Amygdala (tissue), 56 donors: ENCODE measurements around the gene CACNA2D4.
A peak's percentile ranks its signal among the peaks of the same experiment; 100 is the strongest.

ENCODE experiments used
- DNase-seq, 56 donors: peaks; one replicate each; lab custom pipeline; 2025; lab: John Stamatoyannopoulos, UW

The CACNA2D4 gene

DNA sequence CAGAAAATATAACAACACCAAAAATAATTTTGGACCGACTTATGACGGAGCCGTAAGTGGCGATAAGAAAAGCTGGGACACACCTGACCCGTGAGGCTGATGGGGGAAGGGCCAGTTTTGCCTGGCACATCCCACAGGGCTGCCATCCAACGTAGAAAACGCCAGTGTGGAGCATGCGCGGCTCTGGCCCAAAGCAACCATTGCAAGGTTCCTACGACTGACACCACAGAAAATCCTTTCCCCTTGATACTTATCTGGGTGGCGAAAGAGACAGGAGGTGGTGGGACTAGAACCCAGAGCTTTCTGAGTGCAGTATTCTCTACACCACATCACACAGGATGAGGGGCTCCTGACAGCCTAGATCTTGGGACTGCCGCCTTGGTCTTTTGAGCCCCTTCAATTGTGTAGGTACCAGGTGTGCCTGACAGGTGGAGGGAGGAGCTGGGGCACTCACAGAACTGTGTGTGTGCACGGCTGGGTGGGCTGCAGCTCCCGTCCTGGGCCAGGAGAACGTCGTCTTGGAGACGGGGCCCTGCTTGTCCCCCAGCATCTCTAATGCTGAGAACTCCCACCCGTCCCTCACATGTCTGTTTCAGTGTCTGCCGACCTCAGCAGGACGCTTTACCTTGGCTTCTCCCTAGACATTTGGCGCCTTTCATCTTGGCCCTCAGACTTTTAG lies 17.4 kb upstream of the CACNA2D4 start:
- peak in 20 of 56 donors; percentile 23 to 69 (median 49) for DNase-seq

DNA sequence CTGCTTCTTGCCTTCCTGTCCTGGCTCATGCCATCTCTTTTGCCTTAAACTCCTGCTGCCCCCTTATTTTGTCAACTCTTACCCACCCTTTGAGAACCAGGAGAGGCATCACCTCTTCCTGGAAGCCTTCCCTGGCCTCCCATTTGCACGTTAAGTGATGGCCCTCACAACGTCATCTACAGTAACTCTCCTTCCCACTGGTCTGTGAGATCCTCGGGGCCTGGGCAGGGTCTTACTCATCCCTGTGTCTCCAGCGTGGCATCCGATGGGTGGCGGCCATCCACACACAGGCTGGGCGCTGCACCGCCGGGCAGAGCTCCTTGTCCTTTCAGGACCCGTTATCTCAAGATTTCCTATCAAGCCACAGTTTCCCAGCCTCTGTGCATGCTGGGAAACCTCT lies 16.8 kb upstream of the CACNA2D4 start:
- no peak for DNase-seq

GRCh38 chr12:1934831-1935230 lies 16.4 kb upstream of the CACNA2D4 start:
- no peak for DNase-seq

DNA sequence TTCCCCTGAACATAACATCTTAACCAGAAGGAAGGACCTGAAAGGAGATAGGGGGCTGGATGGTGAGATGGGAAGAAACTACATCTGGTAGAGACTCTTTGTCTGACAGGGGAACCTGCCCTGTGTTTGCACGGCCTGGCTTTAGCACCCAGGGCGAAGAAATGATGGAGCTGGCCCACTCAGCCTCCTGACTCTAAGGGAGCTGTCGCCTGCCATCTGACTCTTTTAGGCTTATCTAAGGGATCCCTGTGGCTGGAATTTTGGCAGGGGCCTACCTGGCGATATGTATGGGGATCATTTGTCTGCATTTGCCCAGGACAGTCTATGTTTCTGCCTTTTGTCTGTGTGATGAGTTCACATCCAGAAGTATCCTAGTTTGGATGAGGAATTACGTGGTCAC lies 15.6 kb upstream of the CACNA2D4 start:
- DNase-seq, result no peak

DNA sequence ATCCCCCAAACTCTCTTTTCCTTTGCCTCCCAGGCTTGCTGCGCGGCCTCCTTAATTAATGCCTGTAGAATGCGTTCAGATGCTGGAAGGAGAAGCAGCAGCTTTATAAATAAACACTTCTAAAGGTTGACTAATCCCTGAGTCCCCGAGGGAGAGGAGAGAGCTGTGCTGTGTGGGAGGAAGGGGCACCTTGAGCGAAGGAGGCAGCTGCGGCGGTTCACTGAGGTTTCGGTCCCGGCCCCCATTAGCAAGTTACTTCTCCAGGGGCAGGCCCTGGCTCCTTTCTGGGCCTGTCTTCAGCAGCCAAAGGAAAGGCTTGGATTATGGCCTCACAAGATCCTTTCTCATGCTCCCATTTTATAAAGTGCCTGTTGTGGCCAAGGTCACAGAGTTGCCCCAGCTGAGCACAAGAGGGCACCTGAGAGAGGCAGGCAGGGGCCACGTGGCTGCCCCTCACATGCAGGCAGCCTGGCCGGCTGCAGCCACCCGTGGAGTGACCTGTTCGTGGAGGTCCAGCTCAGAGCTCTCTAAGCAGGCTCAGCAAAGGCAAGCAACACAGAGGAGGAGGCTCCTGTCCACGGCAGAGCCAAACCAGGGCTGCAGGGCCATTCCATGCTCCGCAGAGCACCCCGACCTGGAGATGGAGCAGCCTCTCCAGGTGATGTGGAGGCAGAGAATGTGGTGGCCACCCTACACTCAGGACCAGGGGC lies 15.0 kb upstream of the CACNA2D4 start:
- DNase-seq, result peak in 1 of 56 donors; percentile 18

DNA sequence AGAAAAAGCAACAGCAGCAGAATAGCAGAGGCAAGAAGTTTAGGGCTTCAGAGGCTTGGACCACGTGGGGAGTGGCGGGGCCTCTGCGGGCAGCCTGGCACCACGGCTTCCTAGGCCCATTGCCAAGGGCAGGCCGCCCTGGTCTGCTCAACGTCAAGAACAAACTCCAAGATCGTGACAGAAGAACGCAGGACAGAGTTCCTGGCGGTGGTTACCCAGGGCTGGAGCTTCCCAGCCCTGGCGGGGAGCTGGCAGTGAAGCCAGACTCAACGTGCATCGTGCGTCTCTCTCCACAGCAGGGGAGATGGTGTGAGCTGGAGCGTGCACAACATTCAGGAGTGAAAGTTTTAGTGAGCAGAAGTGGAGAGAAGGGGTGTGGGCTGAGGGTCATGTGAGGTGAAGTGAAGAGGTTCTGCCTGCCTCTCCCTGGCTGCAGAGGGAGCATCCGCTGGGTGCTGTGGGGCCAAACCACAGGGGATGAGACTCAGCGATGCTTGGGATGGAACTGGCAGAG lies 13.9 kb upstream of the CACNA2D4 start:
- peak in 32 of 56 donors; percentile 8 to 80 (median 50) for DNase-seq

DNA sequence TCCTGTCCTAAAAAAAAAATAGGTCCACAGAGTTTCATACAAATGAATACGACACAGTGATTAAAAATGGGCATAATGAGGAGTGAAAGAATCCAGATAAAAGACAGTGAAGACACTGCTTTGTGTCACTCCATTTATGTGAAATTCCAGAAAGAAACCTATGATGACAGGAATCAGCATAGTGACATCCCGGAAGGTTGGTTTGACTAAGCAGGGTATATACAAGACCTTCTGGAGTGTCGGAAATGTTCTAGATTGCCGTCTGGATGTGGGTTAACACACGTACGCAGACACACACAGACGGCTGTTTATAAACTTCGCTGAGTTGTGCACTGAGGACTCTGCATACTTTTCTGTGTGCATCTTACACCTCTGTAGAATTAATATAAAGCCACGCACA lies 13.2 kb upstream of the CACNA2D4 start:
- DNase-seq, result no peak

- DNase-seq, result no peak
Observed at GRCh38 chr12:1930803-1931597, 12.5 kb upstream of the CACNA2D4 start.

- DNase-seq, result no peak
Observed at GRCh38 chr12:1929985-1930802, 11.7 kb upstream of the CACNA2D4 start.

DNA sequence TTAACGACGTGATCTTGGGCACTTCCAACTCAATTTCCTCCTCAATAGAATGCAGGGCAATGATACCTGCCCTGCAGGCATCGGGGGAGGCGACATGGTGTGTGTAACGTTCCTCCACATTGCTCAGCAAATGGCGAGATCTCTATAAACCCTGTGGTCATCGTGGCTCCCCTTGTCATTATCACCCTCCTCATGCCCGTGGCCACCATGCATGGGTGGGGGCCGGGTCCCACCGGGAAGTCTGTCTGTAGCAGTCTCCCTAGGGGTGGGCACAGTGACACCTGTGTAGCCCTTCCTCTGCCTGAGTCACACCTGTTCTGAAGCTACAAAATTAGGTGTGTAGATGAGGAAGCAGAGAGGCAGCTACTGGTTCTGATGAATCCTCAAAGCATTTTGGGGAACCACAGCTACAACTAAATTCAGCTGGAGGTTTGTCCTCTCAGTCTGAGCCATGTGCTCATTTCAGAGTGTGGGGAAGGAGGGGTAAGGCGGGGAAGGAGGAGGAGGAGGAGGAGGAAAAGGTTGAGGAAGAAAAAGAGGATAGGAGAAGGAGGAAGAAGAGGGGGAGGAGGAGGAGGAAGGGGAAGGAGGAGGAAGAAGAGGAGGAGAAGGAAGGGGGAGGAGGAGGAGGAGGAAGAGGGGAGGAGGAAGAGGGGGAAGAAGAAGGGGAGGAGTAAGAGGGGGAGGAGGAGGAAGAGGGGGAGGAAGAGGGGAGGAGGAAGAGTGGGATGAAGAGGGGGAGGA lies 11.0 kb upstream of the CACNA2D4 start:
- DNase-seq, result no peak

- DNase-seq, result no peak
Observed at GRCh38 chr12:1928439-1929121, 10.1 kb upstream of the CACNA2D4 start.

GRCh38 chr12:1927751-1928351 lies 9.4 kb upstream of the CACNA2D4 start:
- DNase-seq, result peak in 3 of 56 donors; percentile 20 to 40 (median 35)

- DNase-seq, result no peak
Observed at GRCh38 chr12:1927051-1927680, 8.7 kb upstream of the CACNA2D4 start.

DNA sequence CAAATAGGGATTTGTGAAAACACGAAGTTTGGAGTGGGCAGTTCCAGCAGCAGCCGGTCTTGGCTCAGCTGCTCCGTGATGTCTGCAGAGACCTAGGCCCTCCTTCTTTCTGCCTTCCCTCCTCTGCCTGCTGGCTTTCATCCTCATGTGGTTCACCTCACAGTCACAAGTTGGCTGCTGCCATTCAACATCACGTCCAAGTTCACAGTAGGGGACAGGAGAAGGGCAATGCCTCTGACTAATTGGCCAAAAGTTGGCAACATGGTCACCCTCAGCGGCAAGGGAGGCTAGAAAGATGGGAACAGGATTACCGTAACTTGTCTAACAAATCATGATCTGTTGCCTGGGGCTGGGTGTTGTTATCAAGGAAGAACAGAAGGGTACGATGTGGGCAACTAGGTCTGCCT lies 7.8 kb upstream of the CACNA2D4 start:
- no peak for DNase-seq

GRCh38 chr12:1925684-1926006 lies 7.2 kb upstream of the CACNA2D4 start:
- DNase-seq, result no peak

- no peak for DNase-seq
Observed at GRCh38 chr12:1924996-1925683, 6.7 kb upstream of the CACNA2D4 start.

GRCh38 chr12:1922985-1923384 lies 4.5 kb upstream of the CACNA2D4 start:
- no peak for DNase-seq
